KG1 (cell line): Measurements from ENCODE around the gene KCTD4.

Source experiments
- DNase-seq: peaks from one replicate; lab custom pipeline; 2025; lab: John Stamatoyannopoulos, UW

KCTD4 gene

DNA sequence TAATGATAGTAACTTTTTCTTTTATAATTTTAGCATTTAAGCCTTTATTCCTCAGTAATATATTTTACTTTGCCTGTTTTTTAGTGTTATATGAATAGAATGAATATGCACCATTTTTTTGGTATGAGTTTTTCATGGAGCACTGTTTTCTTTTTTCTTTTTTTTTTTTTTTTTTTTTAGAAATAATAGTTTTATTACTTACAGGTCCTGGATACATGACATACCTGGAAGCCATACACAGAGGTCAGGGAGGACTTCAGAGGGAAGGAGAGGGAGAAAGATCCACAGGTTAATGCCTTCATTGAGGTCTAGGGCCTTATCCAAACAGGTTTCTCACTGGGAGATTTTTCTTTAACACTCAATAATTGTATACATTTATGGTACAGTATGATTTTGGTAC lies 26.4 kb downstream of the KCTD4 start:
- no peak for DNase-seq

DNA sequence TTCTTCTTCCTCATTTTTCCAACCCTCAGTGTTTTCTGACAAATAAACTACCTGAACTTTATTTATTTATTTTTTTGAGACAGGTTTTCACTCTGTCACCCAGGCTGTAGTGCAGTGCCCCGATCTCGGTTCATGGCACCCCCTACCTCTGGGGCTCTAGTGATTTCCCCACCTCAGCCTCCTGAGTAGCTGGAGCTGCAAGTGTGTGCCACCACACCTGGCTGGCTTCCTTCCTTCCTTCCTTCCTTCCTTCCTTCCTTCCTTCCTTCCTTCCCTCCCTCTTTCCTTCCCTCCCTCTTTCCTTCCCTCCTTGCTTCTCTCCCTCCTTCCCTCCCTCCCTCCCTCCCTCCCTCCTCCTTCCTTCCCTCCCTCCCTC lies 32.3 kb downstream of the KCTD4 start:
- DNase-seq, result no peak

DNA sequence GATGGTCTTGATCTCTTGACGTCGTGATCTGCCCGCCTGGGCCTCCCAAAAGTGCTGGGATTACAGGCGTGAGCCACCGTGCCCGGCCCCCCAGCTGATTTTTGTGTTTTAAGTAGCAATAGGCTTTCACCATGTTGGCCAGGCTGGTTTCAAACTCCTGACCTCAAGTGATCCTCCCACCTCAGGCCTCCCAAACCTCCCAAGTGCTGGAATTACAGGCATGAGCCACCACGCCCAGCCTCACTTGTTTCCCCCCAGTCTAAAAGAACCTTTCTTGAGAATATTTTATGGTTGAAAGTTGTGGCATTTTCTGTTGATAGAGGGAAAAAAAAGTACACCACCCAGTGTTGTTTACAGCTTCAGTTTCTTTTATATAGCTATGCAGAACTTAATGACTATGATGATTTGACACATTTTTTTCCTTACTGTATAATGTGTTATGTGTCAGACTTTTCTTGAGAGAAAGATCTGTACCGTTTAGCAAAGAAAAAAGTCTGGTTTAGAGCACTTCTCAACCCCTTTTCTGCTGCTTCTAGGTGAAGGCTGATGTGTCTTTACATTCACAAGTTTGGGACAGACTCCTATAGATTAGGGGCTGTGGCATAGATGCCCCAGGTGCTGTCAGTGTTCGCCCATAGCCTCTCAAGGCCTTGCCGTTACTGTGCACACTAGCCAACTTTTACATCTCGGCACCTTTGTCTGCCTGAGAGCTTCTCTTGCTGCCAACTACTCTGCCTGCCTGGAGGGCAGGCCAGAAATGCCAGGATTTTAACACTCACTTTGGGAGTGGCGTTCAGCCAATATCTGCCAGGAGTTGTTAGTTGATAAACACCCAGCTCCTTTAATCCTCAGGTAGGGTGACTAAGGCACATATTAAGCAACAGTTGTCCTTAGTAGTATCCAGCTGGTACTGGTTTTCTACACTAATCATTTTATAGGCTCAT lies 33.0 kb downstream of the KCTD4 start:
- DNase-seq, result no peak

DNA sequence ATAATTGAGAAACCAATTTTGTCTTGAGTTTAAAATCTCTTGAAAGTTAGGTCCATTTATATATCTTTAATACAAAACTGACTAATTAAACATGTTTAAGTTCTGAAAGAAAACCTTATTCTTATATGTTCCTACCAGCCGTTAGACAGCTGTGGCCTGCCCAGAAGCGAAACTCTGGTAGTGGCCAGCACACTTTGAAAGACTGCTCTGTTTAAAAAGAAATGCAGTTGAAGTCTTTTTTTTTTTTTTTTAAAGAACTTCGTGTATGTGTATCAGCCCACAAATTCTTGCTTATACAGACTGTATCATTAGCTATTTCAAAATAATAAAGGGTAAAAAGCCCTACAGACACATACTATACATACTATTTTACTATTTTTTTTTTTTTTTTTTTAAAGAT lies 34.0 kb downstream of the KCTD4 start:
- DNase-seq, result no peak

DNA sequence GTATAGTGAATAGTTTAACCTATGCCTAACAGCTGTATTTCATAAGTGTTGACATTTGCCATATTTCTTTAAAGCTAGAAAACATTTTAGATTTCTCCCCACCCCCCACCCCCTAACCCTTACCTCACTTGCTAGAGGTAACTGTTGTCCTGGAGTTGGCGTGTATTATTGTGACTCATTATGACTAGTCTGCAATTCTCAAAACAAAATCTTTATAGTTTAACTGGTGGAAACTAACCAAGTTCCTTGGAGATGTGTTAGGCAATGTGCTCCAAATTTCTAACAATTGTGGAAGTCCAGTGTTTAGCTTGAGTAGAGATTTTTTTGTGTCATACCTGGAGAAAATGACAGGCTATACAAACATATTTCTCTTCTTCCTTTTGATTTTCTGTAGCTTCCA lies 38.0 kb downstream of the KCTD4 start:
- no peak for DNase-seq

DNA sequence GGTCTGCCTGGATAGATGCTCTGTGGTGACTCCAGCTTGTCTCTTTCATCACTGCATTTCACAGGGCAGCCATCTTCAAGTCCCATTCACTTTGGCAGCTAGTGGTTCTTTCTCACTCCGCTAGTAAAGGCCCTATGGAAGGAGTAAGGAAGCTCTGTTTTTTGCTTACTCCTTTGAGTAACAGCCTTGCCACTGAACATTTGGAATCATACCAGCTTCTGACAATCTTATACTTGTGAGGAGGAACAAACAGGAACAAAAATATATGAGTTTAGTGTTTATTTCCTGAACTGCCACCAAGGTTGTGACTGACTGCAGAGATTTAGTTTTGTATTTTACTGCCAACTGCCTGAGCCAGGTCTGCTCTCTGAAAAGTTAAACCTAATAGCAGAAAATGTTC lies 38.7 kb downstream of the KCTD4 start:
- no peak for DNase-seq

DNA sequence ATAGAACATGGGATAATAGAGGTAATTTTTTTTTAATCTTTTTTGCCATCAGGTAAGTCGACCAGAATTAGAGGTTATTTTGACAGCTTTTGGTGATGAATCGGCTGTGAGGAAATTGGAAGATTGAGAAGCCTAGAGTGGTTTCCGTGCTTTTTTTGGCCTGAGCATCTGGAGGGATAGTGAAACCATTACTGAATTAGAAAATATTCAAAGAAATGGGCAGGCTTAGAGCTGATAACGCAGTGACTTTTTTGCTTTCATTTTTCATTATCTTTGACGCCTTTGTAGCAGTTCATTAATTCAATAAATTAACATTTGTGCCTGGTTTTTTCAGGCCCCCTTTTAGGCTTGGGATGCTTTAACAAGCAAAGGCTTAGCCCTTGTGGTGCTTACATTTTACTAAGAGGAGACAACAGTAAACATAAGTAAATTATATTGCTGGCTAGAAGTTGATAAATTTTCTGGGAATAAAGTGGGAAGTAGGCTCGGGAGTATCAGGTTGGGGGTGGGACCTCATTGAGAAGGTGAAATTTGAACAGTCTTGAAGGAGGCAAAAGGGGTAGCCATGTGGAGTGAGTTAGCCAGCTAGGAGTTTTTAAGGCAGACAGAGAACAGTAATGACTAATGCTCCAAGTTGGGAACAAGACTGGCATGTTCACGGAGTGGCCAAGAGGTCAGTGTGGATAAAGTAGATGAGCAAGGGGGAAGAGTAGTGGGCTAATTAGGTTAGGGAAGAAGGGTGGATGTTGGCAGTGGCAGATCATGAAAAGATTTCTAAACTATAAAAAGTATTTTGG lies 44.1 kb downstream of the KCTD4 start:
- DNase-seq, result no peak

DNA sequence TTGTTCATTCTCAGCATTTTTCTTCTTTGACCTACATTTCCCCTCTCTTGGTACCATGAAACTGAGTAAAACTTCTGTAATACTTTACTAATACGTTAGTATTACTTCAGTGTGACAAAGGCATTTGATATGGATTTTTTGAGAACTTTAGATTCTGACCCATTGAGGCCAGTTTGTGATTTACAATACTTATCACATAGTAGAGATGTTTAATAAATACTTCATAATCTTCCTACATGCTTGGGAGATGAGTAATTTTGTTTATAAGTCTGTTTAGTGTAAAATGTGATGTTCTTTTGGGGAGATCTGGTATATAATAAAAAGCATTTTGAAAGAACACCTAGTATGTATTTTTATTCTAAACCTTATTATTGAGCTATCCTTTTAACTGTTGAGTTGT lies 50.9 kb downstream of the KCTD4 start:
- DNase-seq, result no peak

DNA sequence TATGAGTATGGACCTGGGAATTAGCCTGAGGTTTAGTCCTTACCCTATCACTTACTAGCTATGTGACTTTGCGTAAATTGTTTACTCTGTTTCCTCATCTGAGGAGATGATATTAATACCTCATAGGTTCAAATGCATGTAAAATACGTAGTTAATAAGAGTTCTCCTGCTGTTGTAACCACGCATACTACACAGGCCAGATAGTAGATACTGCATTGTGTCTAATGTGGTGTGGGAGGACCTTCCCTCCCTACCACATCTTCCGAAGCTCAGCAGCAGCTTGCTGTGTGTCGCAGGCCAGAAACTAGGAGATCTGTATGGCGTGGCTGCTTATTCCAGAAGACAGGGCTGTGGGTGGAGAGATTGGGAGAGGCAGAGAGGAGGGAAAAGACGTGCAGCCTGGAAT lies 57.5 kb downstream of the KCTD4 start:
- DNase-seq, result no peak
